K562 (cell line): ENCODE measurements around the gene P3H4. TPM values are rescaled to one million over a fixed set of nuclear protein-coding genes. Genes with fewer than 3 reads are reported as not detected.

Experiments used
- ATAC-seq: fragments of 200-7000 bp; cut with Tn5 transposase; 3 replicates; pipeline ENCODE4 v1.9.1; 2020; ENCODE audit warnings: moderate library complexity
- BruUV-seq: library from RNA; stranded (reverse); fragments of 400-500 nt; replicated peaks from 2 replicates; lab custom pipeline; 2021; lab: Mats Ljungman, UMichigan
- CTCF ChIA-PET: fragments of 300-600 bp; formaldehyde crosslinking; extraction: SDS; loops from one replicate; lab custom pipeline; 2021; ENCODE audit warnings: low intra/inter-chr PET ratio; lab: Yijun Ruan, JAX
- POLR2A ChIA-PET: fragments of 300-600, 350-650 bp; sonication (Branson Sonifier 250); formaldehyde crosslinking; extraction: SDS; loops from one replicate; lab custom pipeline; 2021; ENCODE audit warnings: antibody characterized with exemption, inconsistent platforms; lab: Yijun Ruan, JAX
- DNase-seq, 4 experiments: peaks; one replicate each; pipeline versions ENCODE4 v3.0.0 to v3.0.0-alpha.2; 2011 to 2018; ENCODE audit warnings: low spot score in 3 of 4, mixed read lengths in 3 of 4; ENCODE audit errors: extremely low read depth in 1 of 4
- FAIRE-seq: peaks from 2 replicates; lab custom pipeline; 2011; peaks lifted over from hg19 to GRCh38; lab: Jason Lieb, UNC
- H2AFZ ChIP-seq: 2 replicates; pipeline ENCODE4 v1.6.0; 2011; ENCODE audit warnings: low read depth, low read length, control low read depth, inconsistent platforms
- H3K27ac ChIP-seq: fragments of 200-600 bp; 3 replicates; pipeline ENCODE4 v1.8.0; 2011; ENCODE audit warnings: low read depth, mild to moderate bottlenecking, control low read depth, inconsistent platforms, low read length, moderate library complexity, mixed read lengths; ENCODE audit errors: extremely low read depth
- H3K27me3 ChIP-seq, 2 experiments: fragments of 300-600 bp in 1 of 2; 2 replicates in 1 of 2; 3 replicates in 1 of 2; pipeline versions ENCODE4 v1.6.0 to v1.8.0; 2011; ENCODE audit warnings: inconsistent platforms in 2 of 2, low read length in 2 of 2, mild to moderate bottlenecking in 1 of 2, mixed read lengths in 1 of 2, moderate library complexity in 1 of 2; ENCODE audit not compliant: control insufficient read depth in 2 of 2, insufficient read depth in 2 of 2
- H3K36me3 ChIP-seq: fragments of 300-600 bp; 3 replicates; pipeline ENCODE4 v1.8.0; 2011; ENCODE audit warnings: mild to moderate bottlenecking, low read length, inconsistent platforms; ENCODE audit not compliant: control insufficient read depth, insufficient read depth
- H3K4me1 ChIP-seq, 2 experiments: fragments of 200-600 bp in 1 of 2; replicated peaks in 1 of 2; 2 replicates in 1 of 2; 3 replicates in 1 of 2; pipeline versions ENCODE4 v1.5.1 to v1.8.0; 2011; ENCODE audit warnings: inconsistent platforms in 2 of 2, low read length in 2 of 2, mild to moderate bottlenecking in 1 of 2, mixed read lengths in 1 of 2, moderate library complexity in 1 of 2; ENCODE audit not compliant: control insufficient read depth in 2 of 2, insufficient read depth in 2 of 2
- H3K4me2 ChIP-seq: 2 replicates; pipeline ENCODE4 v1.6.1; 2011; ENCODE audit warnings: low read length, control low read depth, inconsistent platforms, mixed read lengths; ENCODE audit not compliant: insufficient read depth
- H3K4me3 ChIP-seq: fragments of 200-600 bp; sonication (generic), shearing (Covaris generic); 2 replicates; pipeline ENCODE4 v1.5.1; 2016; ENCODE audit warnings: control low read depth, inconsistent platforms
- H3K79me2 ChIP-seq: fragments of 200-600 bp; 3 replicates; pipeline ENCODE4 v1.8.0; 2011; ENCODE audit warnings: low read length, inconsistent platforms; ENCODE audit not compliant: control insufficient read depth, insufficient read depth
- H3K9ac ChIP-seq, 2 experiments: 2 replicates each; pipeline versions ENCODE4 v1.6.0 to v1.6.1; 2011; ENCODE audit warnings: low read depth in 2 of 2, low read length in 2 of 2, control low read depth in 1 of 2, inconsistent platforms in 1 of 2, mild to moderate bottlenecking in 1 of 2, mixed read lengths in 1 of 2; ENCODE audit not compliant: insufficient read depth in 1 of 2
- H3K9me1 ChIP-seq: one replicate; pipeline ENCODE4 v1.6.0; 2011; ENCODE audit warnings: inconsistent platforms, mild to moderate bottlenecking, low read length, moderate library complexity; ENCODE audit not compliant: control insufficient read depth, insufficient read depth
- H3K9me3 ChIP-seq: replicated peaks from 2 replicates; pipeline ENCODE4 v1.5.1; 2011; ENCODE audit warnings: low read depth, low read length, inconsistent platforms; ENCODE audit not compliant: control insufficient read depth, insufficient read depth
- H4K20me1 ChIP-seq: replicated peaks from 2 replicates; pipeline ENCODE4 v1.6.1; 2011; ENCODE audit warnings: low read length, inconsistent platforms, mixed read lengths; ENCODE audit not compliant: control insufficient read depth, insufficient read depth
- HDAC3 ChIP-seq: fragments of 450-650 bp; IDR thresholded peaks from 2 replicates; pipeline ENCODE4 v1.6.1; 2018; ENCODE audit warnings: borderline replicate concordance, mild to moderate bottlenecking, moderate library complexity; ENCODE audit not compliant: partially characterized antibody
- POLR2B ChIP-seq: fragments of 450-650 bp; IDR thresholded peaks from 2 replicates; pipeline ENCODE4 v1.6.1; 2018; ENCODE audit warnings: low read depth; ENCODE audit not compliant: partially characterized antibody
- POLR2G ChIP-seq: fragments of 200-400 bp; formaldehyde crosslinking; IDR thresholded peaks from 2 replicates; pipeline ENCODE4 v1.6.1; 2017; ENCODE audit warnings: low read depth, mild to moderate bottlenecking, antibody characterized with exemption, low read length, moderate library complexity
- SP1 ChIP-seq: sonication (generic); formaldehyde crosslinking; IDR thresholded peaks from 2 replicates; pipeline ENCODE4 v1.8.1; 2022; ENCODE audit warnings: mild to moderate bottlenecking, missing genetic modification reagents
- SPI1 ChIP-seq: IDR thresholded peaks from 2 replicates; pipeline ENCODE4 v1.6.1; 2011; ENCODE audit warnings: low read depth, low read length, control low read depth, borderline replicate concordance
- WGBS: fragments of 100-300 bp; shearing (Covaris generic); methylation state at CpG from one replicate; pipeline ENCODE4 v1.1.6; 2016; ENCODE audit warnings: low coverage, mixed read lengths; ENCODE audit not compliant: insufficient coverage; ENCODE audit errors: missing lambda C conversion rate; 5-methylcytosine and 5-hydroxymethylcytosine counted together
- in situ Hi-C: fragments of 300-500 bp; cut with MboI; formaldehyde crosslinking; loops from 4 replicates; pipeline ENCODE4 v1.15.0; 2018; ENCODE audit warnings: inconsistent platforms, mixed read lengths
- intact Hi-C: fragments of 100-400 bp; cut with micrococcal nuclease; formaldehyde crosslinking; loops from 2 replicates; pipeline ENCODE4 v1.14.2; 2022
- polyA plus RNA-seq, 8 experiments: library from polyadenylated mRNA; depleted of rRNA in 4 of 8; stranded (reverse) in 5 of 8; unstranded in 3 of 8; fragments of >200 nt; fragmentation: Nextera tagmentation in 2 of 8; fragmentation: Illumina TruSeq in 1 of 8; extraction: Ambion mirVana in 2 of 8; extraction: Trizol in 1 of 8; gene quantifications; 2 replicates each; pipeline versions ENCODE4 v1.2.1 to v1.2.3, GENCODE V29; 2011 to 2014; ENCODE audit warnings: inconsistent platforms in 1 of 8, missing spikeins in 1 of 8
- total RNA-seq, 7 experiments: library from RNA; depleted of rRNA in 6 of 7; stranded (reverse); fragments of >200 nt in 6 of 7; fragmentation: Illumina TruSeq in 2 of 7; extraction: Trizol in 2 of 7; gene quantifications; 2 replicates each; pipeline versions ENCODE4 v1.2.1 to v1.2.3, GENCODE V29; 2011 to 2021; ENCODE audit warnings: low replicate concordance in 1 of 7

P3H4 gene
- total and polyA plus RNA-seq, 9 of the 15 experiments (the other 6 are each of a cell fraction or from before 2014, with no cell fraction given): 0.10 to 3.7 (median 1.0) TPM

GRCh38 chr17:41822216-41823140 lies 10.7 kb upstream of the P3H4 start:
- WGBS: 52% methylated on average over 12 of the region's 12 CpGs
- in situ Hi-C loops: no loop called here
- peak in 1 of 4 experiments; percentile 8 for DNase-seq

More at GRCh38 chr17:41822216-41823140, 10.7 kb upstream of the P3H4 start:
- ChIA-PET CTCF (interaction anchor here (0.6 kb wide), 1 partner anchor 42 kb away, joined by 3 read pairs; no protein-coding TSS in a partner anchor), POLR2A (interaction anchor here (0.6 to 1.5 kb wide), 7 partner anchors 8 to 371 kb away, joined by 3 to 6 read pairs (median 4); partner anchors contain the start of genes HAP1 and NT5C3B)
- Histone ChIP-seq H3K9me3 (no peaks in the 10 kb centered on the region), H2AFZ (no peak overlapping the region), H3K4me2 (no peak overlapping the region), H3K36me3 (peaks cover 23% of the 10 kb centered on the region), H4K20me1 (no peaks in the 10 kb centered on the region), H3K9me1 (no peaks in the 10 kb centered on the region), H3K9ac (peak overlapping the region in 1 of 2 experiments; percentile 52; a peak in 2 of 4 replicates), H3K79me2 (no peaks in the 10 kb centered on the region), H3K4me1 (peaks cover 2 to 37% of the 10 kb centered on the region in 2 experiments; a peak in 4 of 5 replicates), H3K27ac (no peak overlapping the region), H3K4me3 (no peak overlapping the region)
- BruUV-seq: no TSS peak
- intact Hi-C loops: no loop called here
- FAIRE-seq: no peak
- ATAC-seq: no peak
- TF ChIP-seq HDAC3 (no peak), SP1 (CRISPR knock-in tag) (no peak), POLR2G (peak; percentile 59), SPI1 (0 out of 2 replicates have a peak, but pooled peaks have one; percentile 16), POLR2B (no peak)
- TF ChIP-seq, all 486 proteins: peak for 2
- H3K27me3 ChIP-seq: no peaks in the 10 kb centered on the region
